NCI-H2029 treated with DMSO at 0.1 percent for 48 hours (cell line): ENCODE measurements around the gene U2AF1.
"Not testable (repeated sequence)": the region's sequence is repeated elsewhere in the genome, so short reads cannot be mapped to it uniquely, and the experiment has no call there.

ENCODE experiments used
- DNase-seq: peaks from one replicate; lab custom pipeline; 2025; lab: John Stamatoyannopoulos, UW

U2AF1 gene

DNA sequence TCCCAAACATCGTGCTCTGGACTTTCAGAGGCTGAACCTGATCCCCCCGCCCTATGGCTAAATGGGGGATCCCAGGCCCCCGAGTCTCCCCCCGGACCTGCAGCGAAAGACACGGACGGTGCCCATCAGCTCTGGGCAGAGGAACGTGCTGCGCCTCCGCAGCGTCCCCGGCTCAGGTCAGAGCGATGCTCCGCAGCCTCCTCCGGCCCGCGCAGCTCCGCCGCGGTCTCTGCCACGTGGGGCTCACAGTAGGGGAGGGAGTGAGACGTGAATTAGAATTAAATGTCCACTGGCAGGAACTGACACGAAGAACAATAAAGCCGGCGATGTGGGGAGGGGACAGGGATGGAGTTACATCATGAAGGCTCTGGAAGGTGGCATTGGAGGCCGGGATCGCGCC, 30.7 kb downstream of the U2AF1 start:
- DNase-seq: not testable (repeated sequence)

DNA sequence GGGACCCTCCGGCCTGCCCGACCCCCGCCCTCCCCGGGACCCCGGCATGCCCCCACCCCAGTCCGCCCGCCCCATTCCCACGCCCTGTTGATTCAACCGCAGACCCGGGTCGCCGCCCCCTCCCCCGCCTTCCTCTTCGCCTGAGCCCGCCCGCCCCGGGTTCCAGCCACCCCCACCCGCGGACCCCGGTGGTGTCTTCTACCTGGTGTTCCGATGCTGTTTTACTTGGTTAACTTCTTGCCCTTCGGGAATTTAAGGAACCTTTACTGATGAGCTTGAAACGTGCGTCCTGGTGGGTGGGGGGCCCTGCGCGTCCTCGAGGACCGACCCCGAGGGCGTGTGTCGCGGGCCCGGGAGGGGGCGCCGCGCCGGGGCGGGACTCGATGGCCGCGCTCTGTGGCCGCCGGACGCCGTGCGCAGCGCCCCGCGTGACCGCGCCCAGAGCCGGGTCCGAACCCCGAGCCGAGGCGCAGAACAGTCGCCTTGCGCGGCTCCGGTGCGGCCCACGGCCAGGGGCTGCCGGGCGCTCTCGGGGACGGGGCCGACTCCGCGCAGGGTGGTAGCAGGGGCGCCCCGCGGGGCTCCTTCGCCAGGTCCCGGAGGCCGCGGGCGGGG, 31.2 kb downstream of the U2AF1 start:
- not testable (repeated sequence) for DNase-seq

DNA sequence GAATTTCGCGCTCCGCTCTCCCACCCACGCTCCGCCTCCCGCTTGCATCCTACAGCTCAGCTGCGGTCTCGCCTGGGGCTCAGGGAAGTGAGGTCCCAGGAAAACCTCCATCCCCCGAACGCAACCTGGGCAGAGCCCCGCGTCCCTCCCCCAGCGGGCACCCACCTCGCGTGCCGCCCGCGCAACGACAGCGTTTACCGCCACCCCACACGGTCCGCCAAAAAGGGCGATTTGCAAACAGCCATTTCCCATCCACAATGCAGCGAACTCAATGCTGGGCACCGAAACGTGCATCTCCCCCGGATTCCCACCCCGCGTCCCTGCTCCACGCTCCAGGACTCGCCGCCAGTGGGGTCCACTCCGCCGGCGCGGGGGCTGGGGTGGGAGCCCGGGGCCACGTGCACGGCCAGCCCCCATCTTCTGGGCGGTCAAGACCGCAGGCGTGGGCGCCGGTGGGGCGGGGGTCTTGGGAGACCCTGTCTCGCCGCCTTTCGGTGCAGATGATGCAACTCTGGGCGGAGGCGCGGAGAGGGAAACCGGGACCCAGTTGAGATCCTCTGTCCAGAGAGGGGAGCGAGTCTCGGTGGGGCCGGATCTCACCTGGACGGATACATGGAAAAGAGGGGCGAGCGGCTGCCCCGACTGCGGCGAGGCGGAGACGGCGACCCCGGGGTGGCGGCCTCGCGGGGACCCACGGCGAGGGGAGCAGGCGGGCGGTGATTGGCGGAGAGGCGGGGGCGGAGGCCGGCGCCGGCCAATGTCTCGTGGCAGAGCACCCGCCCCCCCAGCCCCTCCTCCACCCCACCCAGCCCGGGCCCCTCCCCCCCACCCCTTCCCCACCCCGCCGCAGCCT, 32.0 kb downstream of the U2AF1 start, which contains the start of gene CBS:
TSS of gene CBS (minus strand) at position 666 of the 853 bp plus-strand sequence. CDS start 3,642 bp downstream, outside the sequence.
- DNase-seq: not testable (repeated sequence)

DNA sequence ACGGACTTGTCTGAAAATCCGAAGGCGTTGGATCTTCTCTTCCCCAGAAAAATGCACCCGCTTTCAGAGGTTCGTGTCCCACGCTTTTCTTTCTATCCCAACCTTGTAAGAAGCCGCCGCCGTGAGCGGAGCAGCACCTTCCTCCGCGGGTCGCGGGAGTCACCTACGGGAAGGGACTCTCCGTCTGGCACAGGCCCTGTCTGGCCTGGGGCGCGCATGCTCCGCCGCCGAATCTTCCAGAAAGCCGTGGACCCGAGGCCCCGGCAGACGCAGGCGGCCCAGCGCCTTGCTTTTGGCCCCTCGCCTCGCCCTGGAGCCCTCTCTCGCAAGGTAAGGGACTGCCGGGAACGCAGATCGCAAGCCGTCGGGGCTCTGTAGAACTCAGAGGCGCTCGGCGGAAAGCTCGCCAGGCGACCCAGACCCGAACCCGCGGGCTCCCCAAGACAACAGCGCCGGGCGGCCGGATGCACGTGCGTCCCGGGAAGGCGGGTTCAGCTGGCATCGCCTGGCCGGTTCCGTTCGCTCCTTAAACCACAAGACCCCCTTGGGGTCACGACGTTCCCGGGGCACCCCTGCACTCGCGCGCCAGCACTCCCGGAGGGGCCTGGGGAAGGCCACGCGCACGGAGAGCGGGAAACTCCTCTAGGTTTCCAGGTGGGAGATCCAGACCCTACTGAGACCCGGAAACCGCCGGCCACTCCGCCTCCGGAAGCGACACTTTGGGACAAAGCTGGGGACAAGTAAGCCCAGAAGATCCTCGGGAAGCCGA, 32.8 kb downstream of the U2AF1 start:
- DNase-seq: not testable (repeated sequence)

DNA sequence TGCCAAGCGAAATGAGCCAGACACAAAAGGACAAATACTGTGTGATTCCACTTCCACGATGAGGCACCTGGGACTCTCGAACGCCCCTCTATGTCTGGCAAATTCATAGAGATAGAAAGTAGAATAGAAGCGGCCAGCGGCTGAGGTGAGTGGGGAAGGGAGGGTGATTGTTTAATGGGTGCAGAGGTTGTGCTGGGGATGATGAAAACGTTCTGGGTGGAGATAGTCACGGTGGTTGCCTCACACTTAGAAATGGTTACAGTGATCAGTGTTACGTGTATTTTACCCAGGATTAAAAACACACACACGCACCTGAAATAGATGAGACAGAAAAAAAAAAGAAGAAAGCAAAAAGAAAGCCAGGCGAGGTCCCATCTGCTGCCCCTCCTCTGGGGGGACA, 34.6 kb downstream of the U2AF1 start:
- DNase-seq: not testable (repeated sequence)

DNA sequence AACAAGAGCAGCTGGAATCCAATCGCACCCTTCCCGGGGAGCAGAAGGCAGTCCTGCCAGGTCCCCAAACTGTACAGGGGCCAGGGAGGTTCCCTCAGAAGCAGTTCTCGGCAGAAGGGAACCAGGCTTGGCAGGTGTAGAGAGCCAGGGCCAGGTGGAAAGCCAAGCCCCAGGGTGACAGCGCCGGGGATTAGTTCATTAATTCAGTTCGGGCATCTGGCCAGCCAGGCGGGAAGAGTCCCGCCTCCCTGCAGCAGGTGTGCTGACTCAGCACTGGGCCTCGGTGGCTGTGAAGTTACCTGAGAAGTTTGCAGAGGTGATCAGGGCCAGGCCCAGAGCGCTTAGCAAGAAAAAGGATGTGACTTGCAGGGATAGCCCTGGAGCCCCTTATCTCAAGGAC, 37.7 kb downstream of the U2AF1 start:
- not testable (repeated sequence) for DNase-seq

DNA sequence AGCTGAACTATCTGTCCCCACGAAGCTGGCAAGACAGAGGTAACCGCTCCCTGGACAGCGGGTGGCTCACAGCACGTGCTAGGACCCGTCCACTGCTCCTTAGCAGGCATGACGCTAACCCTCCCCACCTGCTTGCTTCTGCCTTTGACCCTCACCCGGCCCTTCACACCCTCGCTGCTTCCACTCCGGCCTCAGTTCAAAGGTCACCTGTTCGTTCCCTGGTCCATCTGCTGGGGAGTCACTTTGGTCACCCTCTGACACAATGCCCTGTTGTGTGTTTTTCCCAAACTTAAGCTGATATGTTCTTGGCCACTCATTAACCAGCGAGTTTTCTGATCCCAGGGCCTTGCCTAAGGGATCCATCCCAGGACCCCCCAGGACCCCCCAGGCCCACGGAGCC, 39.3 kb downstream of the U2AF1 start:
- DNase-seq: not testable (repeated sequence)

DNA sequence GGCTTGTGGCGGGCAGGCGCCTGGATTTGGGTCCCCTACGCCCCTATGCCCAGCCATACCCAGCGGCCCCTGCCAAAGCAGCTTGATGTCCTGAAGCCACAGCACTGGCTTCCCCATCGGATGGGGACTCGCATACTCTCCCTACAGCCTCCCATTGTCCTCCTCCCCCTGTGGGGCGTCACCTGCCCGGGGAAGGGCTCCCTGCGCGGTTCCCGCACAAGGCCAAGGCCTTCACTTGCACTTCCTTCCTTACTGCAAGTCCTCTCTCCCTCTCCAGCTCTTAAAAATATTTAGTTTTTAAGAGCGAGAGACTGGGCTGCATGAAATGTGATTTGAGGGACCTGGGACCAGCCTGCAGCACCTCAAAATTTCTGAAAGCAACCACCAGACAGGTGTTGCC, 40.7 kb downstream of the U2AF1 start:
- DNase-seq: not testable (repeated sequence)

DNA sequence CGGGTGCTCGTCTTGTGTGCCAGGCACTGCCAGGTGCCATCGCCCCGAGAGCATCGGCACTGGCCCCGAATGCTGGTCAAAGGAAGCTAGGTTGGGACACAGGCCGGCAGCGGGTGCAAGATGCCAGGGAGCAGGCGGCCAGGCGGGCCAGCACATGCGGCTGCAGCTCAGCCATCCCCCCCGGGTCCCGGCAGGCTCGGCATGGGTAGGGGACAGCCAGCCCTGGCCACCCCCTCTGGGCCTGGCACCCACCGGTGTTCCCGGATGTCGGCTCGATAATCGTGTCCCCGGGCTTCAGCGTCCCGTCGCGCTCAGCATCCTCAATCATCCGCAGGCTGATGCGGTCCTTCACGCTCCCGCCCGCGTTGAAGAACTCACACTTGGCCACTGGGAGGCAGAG, 41.4 kb downstream of the U2AF1 start:
- DNase-seq: not testable (repeated sequence)

DNA sequence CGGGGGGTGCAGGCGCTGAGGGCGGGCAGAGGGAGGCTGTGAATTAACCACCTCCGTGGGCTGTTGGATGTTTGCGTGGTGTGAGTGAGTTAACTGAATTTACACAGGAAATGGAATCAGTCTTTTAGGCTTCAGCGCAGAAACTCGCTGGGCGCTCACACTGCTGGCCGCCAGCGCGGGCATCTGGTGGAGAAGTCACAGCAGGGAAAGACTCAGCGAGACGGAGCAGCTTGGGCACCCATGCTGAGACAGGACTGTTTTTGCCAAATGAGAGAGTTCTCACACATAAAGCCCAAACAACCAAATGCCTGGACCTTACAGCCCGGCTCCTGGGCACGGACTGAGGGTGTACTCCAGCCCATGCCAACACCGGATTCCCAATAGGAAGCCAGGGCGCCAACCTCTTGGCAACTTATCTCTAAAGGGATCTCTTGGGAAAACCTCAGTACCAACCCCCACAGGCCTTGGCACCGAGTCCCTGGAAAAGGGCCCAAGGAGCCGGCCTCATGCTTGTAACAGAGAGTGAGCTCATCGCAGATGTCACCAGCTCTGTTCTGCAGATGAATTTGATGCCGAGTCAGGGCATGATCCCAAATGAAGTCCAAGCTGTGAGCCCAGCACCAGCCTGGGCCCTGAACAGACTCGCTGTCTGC, 43.0 kb downstream of the U2AF1 start:
- not testable (repeated sequence) for DNase-seq

DNA sequence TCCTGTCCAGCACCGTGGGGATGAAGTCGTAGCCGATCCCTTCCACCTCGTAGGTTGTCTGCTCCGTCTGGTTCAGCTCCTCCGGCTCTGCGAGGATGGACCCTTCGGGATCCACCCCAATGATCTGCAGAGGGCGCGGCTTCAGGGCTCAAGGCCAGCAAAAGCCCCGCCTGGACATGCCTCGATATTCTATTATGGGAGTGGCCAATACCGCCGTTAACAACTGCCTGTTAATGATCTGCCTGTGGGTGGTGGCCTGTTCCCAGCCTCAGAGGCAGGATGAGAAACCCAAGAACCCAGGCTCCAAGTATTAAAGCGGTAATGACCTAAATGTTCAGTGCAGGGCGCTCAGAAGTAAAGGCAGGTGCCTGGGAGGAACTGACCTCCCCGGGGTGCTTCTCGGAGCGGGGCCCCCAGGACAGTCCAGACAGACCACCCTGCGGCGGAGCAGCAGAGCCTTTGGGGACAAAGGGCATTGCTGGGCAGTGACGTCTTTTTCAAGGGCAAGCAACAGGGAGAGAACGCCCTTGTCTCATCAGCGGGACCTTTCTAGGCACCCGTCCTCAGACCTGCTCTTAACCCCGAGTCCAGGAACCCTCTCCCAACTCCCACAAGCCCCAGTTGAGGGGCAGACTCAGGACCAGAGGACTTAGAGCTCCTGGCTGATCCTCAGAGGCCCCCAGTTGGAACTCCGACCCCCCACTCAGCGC, 44.3 kb downstream of the U2AF1 start:
- not testable (repeated sequence) for DNase-seq

DNA sequence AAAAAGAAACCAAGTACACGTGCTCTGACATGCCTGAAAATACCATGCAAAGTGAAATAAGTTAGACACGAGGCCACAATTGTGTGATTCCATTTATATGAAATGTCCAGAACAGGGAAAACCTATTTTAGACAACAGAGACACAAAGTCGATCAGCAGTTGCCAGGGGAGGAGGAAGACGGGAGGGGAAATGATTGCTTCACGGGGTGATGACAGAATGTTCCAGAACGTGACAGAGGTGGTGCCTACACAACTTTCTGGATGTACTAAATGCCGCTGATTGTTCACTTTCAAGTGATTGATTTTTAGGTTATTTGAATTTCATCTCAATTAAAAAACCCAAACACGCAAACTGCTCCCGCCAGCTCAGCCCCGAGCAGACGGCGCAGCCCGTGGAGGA, 54.3 kb downstream of the U2AF1 start:
- not testable (repeated sequence) for DNase-seq

DNA sequence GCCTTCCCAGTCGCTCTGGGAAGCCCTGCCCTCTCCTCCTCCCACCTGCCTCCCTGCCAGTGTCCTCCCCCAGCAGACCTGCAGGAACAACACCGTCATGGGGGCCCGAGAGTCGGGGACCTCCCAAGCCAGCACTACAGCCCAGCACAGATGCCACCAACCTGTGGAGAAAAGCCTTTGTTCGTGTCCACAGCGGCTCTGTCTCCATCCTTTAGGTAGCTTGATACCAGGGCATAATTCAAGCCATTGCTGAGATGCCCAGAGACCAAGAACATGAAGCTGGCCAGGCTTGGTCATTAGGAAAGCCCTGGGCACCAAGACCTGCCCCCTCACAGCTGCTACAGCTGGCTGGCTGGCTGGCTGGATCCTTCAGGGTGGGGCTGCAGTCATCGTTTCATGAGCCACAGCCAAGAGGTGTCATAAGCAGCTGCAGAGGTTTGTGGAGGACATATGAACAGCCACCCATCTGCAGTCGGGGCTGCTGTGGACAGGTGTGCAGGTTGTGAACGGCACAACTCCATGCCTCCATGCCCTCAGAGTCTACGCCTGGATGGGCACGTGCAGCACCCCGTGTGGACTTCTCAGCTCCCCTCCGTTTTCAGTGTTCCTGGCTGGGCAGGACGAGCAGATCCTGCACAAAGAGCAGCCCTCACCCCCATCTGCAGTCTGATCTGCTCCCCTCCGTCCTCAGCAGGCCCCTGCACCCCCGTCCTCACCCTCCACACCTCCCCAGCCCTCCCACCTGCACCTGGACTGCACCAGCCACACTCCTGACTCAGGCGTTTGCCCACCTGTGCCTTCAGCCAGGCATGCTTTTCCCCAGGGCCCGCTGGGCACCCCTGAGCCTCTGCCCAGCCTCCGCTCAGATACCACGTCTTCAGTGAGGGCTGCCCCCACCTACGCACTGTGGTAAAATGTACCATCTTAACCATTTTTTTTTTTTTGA, 61.2 kb downstream of the U2AF1 start:
- not testable (repeated sequence) for DNase-seq

DNA sequence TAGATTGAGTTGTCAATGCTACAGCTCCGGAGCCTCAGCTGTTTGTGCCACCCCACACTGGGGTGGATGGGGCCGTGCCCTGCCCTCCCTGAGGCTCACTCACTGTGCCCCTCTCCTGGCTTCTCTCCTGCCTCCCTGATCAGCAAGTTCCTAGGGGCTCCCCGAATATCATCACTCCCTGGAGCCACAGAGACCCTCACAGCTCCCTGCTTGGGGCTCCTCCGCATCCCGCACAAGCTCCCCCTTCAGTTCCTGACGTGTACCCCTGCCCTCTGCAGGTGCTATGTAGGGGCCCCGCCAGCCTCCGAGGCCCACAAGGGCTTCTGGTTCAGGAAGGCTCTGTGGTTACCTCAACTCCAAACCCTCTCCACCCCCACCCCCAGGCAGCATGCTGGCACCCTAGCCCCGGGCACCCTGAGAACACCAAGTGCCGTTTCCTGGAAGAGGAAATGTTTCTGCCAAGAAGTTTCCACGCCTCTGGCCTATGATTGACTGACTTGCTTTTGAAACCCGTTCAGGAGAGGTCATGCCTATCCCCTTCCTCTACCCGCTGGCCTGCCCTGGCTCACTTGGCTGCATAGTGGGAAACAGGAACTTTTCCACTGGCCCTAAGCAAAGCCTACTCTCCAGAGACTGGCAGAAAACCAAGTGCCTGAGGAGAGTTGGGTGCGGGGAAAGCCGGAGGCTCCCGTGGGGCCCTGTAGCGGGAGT, 62.0 kb downstream of the U2AF1 start:
- DNase-seq: not testable (repeated sequence)

DNA sequence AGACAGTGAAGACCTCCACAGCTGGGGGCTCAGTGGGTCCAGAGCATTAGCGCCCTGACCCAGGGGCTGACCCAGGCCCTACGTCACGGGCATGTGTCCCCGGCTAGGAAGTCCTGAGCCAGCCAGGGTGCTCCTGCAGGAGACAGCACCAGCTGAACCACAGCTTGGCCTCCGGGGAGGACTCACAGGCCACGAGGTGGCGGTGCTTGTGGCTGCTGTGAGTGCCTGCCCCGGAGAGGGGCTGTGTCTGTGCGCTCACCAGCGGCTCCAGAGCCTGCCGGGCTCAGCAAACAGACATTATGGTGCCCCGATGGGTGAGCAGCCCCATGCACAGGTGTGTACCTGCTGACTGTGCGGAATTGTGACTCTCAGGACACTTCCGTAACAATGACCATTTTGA, 62.8 kb downstream of the U2AF1 start:
- not testable (repeated sequence) for DNase-seq

DNA sequence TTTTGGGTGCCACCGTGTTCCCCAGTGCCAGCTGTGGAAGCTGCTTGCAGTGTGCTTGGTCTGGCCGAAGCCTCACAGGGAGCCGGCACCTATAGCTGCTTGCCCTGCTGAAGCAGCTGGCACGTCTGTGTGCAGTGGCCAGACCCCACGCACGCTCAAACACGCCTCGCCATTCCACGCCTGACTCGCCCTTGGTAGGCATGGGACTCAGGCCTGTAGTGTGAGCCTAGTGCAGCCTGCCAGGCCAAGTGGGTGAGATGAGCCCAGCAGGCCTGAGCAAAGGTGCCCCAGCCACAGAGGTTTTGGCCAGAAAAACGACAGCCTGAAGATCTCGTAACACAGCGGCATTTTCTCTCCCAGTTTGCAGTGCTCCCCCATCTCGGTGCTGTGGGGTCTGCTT, 64.1 kb downstream of the U2AF1 start:
- DNase-seq: not testable (repeated sequence)
